Putamen (tissue), 1 donor: ENCODE data around the gene ANK3.
A peak's percentile ranks its signal among the peaks of the same experiment; 100 is the strongest.

Experiments used
- DNase-seq: peaks from one replicate; pipeline ENCODE4 v3.0.0-alpha.2; 2016; ENCODE audit warnings: low spot score

ANK3 gene

DNA sequence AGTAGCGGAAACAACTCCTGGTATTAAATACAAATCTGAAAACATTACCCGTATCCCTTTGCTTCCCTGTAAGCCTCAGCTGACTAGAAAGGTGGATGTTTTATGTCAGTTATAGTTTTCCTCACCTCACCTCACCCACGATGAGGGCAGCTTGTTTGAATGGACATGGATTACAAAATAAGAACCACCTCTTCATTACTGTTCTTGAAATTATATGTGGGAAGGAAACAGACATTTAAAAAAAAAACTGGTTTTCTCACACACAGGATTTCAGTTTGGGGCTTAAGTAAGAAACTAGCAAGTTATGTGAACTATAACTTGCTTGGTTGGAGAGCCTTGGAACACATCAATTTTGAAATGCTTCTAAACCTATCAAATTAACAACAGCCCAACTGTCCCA is 250.4 kb downstream of the ANK3 start:
- DNase-seq = no peak

DNA sequence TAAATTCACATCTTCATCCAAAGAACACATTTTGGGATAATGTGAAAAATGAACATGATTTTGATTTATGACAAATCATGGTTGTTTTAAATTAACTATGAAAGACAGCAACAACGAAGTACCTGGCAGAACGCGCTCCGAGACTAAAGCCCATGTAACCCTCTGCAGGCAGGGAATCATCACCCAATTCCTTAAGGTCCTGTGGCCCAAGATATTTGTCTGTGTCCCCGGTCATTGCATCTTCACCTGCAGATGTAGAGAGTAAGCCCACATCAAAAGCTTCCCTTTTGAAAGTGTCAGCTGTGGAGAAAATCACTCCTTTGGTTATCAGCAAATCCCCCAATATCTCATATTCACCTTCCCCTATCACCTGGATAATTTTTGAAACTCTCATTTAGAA is 250.8 kb downstream of the ANK3 start:
- DNase-seq = no peak

DNA sequence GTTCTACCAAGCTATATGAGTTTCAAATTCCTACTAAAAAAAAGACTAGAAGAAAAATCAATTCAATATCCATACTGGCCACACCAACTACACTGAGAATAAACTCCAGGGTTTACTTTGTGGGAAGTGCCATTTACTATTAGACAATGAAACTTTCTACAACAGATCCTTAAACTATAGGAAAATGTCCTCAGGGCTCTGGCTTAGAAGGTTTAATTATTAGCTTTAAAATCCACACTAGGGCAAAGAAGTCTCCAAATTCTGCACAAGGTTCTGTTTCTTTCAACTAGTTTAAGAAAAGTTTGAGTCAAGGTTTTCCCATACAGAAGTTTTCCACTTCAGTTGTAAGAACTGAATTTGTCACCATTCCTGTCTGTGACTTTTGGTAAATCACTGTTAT is 251.6 kb downstream of the ANK3 start:
- DNase-seq = no peak

DNA sequence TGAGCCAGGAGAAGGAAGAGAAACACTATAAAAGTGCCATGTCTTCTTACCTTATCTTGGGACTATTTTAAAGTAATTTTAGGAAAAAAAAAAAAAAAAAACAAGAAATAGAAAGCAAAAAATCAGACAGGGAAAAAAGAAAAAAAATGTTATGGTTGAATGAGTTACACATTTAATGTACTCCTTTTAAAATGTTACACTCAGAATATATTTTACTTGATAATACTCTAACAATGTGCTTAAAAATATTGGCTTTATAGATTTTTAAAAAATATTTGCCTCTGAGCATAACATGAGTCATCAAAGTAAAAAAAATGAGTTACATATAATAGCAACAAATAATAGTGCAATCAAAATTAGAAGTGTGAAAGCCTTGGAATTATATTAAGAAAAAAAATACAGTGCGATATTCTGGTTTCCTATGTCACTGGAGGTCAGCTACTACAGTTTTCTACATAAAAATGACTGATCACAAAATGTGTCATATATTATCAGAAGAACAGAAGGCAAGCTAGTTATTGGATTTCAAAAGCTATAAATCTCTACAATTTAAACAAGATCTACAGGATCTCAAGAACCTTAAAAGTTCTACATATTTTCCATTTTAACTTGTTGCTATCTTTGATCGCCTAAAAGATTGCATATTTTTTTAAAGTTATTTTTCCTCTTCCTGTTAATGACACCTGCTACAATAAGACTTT is 252.2 kb downstream of the ANK3 start:
- DNase-seq = no peak

DNA sequence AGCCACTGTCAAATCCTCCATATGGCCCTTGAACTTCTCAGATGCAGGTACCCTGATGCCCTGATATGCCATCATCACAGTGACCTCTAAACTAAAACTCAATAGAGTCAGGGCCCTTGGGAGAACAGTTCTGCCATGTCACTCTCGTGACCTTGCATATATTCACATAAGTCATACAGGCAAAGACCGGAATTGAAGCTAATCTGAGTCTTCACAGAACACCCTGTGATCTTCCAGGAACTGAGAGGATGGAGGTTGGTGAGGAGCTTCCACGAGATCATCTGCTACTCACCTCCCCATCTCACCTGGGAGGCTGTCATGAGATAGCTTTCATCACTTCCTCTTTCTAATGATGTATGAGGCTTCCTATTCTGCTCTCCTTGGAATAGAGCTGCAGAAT is 254.7 kb downstream of the ANK3 start:
- DNase-seq = no peak

DNA sequence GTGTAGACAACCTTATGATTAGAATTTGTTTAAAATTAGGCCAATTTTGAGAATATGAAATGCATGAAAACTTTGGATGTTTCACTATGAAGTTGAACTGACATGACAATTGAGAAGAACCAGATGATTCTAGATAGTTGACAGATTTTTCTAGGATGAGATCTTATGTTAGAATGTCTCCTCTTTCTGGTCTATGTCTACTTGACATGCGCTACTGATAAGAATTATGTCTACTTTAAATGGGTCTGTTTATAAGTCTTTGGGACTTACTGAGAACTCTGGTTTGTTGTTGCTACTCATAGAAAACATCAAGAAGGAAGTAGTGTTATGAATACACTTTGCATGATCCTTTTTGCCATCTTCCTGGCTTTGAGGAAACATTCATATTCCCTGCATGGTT is 255.1 kb downstream of the ANK3 start:
- no peak for DNase-seq

DNA sequence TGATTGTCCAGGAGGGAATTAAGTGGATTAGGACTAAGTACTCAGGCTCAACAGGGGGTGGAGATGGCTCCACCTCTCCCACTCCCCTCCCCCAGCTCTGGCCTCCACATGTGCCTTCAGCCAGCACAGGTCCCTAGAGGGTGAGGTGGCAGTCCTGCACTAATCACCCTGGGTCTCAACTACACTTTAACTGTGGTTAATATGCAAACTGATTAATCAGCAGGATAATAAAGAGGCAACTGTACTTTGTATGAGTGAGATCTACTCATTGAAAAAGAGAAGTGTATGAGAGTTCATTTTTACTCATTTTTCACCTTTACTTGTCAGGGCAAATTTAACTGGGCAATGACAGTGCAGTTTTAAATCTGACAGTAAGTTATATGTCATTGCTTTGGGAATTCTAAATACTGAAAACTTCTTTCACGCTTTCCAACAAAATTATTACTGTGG is 259.5 kb downstream of the ANK3 start:
- DNase-seq = no peak

DNA sequence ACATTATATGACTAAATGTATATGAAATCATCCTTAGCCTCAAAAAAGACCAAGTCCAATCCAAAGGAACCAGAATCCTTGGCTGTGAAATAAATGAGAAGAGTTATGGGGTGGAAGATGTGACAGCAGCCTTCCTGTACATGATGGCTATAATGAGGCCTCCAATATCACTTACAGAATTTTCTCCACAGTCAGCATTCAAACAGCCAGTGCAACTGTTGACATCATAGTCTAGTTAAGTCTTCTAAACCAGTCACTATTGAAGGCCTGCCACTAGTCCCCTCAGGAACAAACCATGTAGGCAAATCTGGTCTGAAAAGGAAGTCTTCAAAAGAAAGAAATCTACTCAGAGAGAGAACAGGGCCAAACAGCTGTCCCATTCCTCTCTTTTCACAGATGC is 263.8 kb downstream of the ANK3 start:
- DNase-seq = no peak

DNA sequence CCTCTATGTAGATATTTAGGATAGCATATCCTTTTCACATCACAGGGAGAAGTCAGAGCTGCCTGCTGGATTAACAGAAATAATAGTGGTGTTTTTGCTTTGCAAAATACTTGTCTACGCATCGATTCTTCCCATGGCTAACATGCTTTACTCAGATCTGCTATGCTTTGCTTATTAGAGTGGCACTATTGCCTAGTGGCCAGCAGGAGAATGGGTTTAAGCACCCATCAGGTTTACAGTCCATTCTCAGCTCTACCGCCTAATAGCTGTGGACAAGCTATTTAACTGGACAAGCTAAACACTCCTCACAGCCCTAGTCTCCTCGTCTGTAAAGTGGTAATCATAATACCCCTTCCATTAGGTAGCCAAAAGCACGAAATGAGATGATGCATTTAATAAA is 265.1 kb downstream of the ANK3 start:
- no peak for DNase-seq

DNA sequence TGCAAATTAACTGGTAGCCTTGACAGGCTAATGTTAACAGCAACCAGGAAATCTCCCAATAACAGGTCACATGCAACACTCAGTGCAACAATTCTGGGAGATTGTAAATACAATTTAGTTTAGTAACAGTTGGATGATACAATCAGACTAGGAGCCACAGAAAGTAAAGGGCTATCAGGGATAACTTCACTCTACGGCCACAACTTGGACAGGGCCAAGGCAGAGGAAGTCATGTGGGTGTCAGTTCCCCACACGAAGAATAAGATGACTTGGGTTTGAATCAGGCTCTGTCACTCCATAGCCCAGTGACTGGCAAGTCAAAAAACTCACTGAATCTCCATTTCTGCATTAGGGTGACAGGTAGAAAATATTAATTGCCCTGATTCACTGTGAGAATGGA is 266.0 kb downstream of the ANK3 start:
- DNase-seq = no peak

DNA sequence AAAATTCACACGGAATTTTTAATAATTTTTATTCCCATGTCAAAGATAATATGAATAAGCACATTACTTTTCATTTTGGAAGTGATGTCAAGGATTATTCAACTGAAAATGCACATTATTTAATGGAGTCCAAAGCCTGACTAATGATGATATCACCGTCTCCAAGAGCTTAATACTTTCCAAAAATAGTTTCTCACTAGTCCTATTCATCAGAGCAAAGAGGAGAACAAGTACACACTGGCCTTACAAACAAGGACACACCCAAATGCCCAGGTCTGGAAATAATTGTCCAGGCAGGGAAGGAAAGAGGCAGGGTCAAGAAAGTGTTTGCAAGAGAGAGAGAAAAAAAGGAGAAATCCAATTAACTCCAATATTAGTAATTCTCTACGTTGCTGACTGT is 266.5 kb downstream of the ANK3 start:
- no peak for DNase-seq

DNA sequence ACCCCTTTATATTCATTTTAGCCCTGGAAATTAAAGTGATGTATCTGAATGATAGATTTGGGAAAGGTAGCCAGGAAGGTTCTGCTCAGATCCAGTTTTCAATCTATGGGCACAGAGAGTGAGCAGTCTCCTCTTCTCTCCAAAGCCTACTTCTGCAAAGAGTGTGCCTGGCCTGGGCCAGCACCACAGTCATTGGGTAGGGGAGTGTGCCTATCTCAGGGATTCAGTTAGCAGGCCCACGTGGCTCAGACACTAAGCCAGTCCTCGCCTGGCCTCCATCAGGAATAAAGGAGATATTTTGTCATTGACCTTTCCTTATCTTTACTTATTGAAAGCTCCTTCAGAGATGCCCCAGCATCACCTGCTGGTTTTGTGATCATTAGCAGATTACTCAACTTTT is 267.5 kb downstream of the ANK3 start:
- DNase-seq = no peak

DNA sequence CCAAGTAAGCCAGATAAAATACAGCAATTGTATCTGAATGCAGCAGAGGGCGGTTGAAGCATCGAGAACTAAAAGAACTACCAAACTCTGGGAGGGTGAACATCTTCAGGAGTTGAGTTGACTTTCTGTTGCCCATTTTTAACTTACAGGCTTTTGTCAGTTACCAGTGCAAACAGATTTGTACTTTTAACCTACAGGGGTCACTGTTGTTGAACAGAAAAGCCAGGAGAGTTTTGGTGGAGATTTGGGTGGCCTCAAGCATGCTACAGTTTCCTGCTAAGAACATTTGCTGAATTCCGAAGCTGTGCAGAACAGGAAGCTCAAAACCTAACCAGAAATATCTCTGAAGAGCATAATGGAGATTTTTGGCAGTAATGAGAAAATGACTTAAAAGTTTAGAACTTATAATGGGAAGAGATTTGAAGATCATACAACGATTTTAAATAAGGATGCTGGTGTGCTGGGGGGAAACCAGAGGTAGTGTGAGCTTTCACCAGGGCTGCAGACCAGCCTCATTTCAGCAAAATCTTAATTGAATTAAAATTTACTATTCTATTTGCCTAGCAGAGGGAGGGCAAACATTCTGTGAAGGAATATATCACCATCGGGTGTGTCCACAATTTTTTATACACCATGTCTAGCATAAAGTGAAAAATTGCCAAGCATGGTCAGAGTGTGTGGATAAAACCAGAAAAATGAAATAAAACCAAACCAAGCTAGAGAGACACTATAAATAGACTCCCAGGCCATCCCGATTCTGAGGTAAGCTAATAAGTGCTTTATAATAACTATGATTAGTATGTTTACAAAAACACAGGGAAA is 274.7 kb downstream of the ANK3 start:
- DNase-seq = peak; percentile 10

DNA sequence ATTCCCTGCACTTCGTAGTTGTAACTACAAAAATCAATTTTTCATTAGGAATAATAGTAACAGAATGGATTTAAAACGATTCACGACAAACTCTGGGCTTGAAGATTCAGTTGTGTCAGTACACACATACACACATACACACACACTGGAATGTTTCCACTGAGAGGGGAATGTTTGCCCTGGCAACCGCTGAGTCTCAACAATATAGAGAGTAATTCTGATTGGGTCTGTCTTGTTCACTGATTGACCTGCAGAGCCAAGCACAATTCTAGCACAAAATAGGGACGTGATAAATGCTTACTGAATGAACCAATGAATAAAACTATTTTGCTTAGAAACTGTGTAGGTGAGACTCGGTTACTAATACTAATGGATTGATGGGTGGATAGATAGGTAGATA is 278.9 kb downstream of the ANK3 start:
- no peak for DNase-seq

DNA sequence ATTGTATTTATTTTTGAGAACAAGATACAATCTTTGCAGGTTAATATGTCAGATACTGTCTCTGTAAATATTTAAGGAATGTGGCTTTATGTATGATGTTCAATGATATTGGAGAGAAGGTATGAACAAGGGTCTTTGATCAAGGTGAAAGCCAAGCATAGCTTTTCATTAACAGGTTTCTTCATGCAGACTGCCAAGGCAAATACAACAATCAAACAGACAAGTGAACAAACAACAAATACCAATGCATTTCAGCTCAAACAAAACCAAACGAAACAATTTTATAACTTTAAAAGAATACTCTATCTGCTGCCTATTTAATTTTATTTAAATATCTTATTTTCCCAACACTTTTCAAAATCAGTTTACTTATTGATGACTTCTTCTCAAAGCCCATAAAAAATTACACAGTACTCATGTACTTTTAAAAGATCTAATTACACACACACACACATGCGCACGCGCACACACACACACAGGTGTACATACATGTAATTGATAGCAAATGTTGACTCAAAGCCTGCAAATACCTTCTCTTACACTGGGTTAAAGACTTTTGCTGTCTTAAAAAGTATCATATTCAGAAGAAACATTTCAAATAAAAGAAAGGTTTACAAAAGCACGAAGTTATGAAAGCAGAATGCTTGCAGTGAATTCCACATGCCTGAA is 282.2 kb downstream of the ANK3 start:
- DNase-seq = no peak

DNA sequence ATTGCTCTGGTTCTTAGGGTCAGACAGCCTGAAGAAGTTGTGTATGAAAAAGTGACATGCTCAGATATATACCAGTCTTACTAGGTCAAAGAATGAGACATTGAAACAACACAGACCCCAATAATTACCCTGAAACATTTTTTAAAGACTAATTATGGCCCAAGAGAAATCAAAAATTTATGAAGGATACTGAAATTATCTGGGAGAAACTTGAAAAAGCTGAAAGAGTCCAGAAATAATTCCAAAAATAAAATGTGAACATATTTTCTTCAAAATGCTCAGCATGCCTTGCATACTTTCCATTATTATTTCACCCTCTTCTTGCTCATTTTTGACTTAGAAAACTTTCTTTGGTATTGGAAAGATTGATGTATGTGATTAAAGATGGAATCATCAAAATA is 284.4 kb downstream of the ANK3 start:
- no peak for DNase-seq

DNA sequence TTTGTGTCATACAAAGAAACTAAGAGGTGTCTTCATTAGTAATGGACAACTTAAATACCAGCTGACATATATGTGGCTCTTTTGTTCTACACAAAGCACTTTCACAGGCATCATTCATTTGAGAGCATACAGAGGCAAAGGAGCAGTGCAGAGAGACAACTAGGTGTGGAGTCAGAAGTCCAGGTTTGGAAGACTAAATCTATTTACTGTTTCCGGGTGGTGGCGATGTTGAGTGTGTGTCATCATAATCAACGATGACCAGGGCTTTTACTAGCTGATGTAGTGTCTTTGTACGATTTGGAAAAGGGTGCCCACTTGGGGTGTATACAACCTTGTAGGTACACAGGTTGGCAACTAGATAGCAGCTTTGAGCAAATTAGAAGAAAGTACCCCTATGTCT is 287.9 kb downstream of the ANK3 start:
- no peak for DNase-seq

DNA sequence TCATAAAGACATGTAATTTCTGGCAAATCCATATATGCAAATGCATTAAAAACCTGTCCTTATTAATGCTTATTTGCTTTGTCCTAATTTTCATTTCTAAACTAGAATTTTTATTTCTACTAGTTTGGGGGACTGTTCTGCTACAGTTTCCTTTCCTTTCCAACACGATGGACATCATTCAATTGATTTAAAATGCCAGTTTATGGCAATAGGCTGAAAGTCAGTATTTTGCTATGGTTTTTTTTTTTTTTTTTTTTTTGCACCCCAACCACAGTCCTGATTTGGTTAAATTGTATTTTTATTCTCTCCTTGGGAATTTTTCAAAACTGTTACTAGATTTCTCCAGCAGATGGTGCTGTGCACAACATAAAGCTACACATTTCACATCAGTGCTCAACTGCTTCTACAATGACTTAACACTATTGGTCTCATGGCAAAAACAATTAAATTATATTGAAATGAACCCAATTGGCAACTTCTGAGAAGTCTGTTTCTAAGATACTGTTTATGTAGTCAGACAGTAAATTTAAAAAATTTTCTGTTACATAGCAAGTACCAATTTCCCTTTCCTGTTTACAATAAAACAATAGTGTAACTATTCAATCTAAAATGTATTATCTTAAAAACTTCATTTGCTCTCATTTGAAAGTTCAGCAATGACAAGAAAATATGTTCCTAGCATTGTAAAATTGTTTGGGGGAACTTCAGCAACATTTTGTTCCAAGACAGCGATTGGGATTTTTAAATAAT is 289.5 kb downstream of the ANK3 start:
- DNase-seq = peak; percentile 63

DNA sequence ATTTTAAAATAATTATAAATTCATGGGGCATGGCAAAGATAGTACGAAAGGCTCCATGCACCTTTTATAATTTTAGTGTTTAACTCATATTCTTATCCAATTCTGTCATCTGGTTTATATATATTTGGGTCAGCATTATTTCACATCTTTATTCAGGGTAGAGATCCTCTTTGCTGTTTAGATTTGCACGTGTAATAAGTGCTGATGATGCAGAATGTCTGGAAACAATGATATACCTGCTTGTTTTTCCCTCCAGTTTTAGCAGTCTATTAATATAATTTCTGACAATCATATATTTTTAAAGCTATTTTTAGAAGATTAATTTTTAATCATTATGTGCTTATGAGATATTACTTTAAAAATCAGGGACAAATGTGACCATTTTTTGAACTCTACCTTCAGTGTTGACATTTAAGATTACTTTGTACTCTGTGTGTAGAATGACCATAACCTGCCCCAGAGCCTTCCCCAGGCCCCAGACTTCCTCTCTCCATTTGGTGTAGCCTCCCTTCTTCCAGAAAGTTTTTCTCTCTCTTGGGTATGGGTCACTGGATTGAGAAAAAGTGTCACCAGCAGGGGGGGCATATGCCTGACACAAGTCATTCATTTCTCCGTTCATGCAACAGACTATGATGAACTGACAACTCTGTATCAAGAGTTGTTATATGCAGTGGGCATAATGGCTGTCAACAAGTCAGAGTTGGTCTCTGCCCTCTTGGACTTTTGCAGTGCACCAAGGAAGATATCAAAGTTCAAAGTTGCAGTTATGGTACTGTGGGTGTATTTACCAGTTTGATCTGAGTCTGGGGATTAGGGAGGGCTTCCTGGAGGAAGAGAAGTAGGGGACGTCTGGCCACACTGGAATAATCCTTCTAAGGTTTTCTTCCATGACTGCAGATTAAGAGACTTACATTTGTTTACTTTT is 290.7 kb downstream of the ANK3 start:
- DNase-seq = no peak

DNA sequence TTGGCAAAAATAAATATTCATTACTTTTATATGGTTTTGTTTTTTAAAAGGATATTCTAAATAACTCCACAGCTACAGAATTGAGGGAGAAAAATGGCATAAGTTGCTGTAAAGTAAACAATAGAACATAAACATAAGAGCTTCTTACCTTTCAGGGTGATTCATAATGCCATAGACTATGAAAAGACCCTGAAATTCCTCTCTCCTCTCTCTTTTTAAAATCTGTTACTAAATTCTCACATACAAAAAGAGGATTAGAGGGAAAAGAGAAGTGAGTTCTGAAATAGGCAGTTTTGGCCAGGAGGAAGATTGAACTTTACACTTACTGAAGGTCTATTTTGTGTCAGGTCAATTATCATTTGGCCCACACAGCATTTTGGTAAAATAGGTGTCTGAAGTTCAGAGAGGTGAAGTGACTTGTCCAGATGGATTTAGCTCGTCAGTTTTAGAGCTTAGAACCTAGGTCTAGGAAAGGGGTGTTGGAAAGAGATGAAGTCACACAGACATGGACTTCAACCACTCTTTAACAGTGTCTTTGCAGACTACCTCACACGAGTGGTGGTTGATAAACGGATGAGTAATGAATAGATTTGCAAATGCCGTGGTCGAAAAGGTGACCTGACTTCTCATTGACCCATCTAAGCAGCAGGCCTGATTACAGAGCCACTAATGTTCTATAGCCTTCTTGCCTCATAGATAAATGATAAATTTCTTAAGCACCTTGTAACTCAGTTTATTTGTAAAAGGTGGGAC is 292.7 kb downstream of the ANK3 start:
- no peak for DNase-seq

DNA sequence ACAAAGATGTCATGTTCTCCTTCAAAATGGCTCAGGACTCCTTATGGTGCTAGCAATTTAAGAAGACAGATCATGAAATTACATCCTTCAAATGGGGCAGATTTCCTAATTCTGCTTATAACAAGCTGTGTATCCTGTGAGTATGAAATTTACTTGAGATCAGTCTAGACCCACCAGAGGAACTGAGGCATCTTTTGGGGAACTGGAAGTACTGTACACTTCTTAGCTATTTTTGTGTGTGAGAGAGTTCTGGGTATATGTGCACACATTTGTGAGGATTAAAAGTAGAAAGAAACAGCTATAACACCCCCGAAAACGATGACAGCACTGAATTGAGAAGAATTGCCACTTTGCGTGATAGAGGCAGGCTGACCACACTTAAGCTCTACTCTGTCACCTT is 296.4 kb downstream of the ANK3 start:
- no peak for DNase-seq
